ENCODE measurements around the gene ITGB5.

ITGB5 gene

DNA sequence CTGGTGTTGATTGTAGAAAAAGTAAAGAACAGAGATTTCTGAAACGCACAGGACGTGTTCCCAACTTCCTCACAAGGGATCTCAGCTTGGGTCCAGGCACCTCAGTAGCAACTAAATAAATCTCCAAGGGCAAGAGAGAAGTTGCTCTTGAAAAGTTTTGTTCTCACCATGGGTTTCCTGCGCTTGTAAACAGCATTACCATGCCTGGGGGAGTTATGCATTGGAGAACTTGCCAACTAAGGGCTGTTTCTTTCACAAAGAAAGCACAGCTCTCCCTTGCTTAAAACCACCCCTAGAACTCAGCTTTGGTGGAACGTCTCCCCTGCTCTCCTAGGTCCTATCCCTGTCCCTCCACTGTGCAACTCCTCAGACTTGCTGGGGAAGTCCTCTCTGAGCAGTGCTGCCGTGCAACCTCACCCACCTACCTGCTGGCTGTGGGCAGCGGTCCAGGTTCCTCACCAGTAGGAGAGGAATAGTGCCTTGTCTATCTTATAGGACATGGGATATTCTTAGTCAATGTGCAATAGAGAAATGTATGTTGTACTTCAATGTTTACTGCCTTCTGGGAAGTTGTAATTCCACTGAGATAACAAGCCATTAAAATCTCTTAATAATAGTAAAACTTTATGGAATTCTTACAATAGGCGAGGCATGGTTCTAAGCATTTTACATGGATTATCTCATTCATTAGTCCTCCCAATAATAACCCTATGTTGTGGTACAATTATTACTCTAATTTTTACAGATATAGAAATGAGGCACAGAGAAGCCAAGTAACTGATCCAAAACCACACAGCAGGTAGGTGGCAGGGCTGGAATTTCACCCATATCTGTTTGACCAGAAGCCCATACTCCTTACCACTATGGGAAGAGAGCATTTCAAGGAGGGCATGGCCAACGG is 105.4 kb downstream of the ITGB5 start:
- no peak for DNase-seq

DNA sequence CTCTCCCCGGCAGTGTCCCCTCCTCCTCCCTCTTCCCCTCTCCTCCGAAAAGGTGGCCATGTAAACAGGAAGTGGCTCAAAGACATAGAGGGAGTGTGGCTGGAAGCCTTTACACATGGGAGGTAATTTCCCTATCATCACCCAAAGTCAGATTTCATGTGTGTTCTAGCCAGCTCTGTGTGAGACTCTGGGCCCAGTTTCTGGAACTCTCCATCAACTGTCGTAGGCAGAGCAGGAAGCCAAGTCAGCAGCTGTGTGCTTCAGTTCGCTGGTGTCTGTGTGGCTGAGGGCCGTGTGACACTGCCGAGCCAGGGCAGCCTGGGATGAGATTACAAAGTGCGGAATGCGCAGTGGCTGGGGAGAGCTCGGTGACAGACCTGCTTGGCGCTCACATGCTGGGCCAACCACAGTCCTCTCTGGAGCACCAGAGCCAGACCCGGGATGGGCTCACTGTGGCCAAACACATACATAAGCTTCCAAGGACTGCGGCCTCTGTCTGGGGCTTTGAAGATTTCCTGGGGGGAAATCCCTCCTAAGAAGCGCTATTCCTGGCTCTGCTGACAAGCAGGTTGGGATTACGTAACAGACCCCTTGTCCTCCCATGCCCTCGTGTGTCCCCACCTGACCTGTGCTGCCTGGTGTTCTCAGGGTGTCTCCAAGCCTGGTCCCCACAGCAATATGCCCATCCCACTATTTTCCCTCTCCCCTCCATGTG is 106.2 kb downstream of the ITGB5 start:
- DNase-seq, result no peak

DNA sequence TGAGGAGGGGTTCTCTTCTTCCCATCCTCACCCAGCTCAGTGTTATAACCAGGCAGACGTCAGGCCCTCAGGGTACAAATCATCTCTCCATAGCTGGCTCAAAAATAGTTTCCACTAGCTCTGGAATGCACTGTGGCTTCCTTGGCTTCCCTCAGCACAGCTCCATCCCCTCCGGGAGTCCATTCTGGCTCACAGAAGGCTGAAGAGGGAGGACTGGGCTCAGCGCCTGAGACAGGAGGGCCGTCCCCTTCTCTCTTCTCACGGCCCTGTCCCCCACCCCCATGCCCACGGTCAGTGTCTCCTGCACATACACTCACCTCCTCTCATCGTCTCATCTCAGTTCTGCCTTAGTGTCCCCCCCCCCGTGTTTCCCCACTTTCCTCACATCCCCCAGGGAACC is 106.8 kb downstream of the ITGB5 start:
- no peak for DNase-seq

DNA sequence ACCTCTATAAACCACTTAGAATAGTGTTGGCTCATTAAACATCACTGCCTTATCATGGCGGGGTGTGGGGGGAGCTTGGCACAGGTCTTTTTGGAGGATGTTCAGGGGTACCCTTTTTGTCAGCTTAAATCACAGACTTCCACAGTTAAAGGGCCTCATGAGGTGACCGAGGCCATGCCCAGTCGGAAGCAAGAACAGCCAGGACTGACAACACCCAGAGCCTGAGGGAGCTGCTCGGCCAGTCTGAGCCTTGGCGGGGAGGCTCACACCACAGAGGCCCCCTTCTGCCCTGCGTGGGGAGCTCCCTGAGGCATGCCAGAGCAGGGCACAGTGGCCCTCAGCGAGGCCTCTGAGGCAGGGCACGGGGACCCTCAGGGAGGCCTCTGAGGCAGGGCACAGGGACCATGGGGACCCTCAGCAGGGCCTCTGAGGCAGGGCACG is 107.4 kb downstream of the ITGB5 start:
- no peak for DNase-seq

DNA sequence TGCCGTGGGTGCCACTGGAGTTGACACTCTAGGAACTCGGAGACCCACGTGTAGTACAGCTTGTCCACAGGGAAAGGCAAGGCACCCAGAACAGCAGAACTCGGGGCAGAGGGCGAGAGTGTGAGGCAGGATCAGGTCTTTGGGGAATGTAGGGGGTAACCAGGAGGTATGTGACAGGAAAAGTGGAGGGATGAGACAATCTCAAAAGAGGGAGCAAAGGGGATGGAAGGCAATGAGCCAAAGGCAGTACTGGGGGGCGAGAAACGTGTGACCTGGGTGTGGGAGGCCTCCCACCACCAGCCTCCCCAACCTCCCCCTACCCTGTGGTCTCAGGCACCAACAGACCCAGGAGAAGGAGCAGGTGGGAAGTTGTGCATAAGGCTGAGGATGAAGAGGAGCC is 108.0 kb downstream of the ITGB5 start:
- DNase-seq, result no peak

DNA sequence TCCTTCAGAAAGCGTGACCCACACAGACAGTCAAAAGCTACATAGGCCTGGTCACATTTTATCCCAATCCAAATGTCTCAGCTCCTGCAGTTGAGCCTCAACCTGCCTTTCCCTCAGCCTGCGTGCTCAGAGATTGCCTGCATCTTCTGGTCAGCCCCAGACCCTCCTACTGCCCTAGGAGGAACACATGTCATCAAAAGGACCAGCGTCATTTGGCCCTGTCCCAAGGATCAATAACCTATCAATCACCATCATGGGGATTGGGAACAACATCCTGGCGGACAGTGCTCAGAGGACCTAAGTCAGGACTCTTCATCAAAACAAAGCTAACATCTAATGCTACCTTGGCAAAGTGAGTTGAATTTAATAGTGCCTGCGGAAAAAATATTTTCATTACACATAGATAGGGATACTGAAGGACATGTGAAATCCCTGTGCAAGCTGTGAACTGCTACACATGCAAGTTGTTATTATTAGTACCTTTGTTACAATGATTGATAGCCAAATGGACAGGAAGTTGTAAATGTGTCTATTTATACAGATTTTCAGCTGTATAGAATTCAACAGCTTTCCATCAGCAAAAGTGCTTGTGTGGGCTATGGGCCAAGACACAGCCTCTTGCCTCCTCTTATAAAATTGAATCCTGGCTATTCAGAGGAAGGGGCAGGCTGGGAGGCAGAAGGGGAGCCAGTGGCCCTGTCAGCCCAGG is 109.2 kb downstream of the ITGB5 start:
- DNase-seq, result no peak

DNA sequence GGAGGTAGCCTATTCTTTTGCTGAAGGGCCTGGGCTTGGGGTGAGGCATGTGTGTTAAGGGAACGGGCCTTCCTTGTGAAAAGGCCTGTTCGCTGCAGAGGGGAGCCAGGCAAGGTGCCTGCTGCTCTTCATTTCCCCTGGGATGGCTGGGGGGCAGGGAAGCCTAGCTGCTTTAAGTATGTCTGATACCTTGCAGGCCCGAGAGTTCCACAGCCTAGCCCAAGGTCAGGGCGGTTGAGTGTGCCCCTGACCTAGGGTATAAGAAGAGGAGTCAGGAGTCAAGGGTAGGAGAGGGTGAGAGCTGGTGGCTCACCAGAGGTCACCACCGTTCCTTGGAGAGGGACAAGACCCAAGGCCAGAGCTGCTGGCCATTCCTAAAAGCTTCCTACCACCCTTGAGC is 110.3 kb downstream of the ITGB5 start:
- DNase-seq, result no peak

DNA sequence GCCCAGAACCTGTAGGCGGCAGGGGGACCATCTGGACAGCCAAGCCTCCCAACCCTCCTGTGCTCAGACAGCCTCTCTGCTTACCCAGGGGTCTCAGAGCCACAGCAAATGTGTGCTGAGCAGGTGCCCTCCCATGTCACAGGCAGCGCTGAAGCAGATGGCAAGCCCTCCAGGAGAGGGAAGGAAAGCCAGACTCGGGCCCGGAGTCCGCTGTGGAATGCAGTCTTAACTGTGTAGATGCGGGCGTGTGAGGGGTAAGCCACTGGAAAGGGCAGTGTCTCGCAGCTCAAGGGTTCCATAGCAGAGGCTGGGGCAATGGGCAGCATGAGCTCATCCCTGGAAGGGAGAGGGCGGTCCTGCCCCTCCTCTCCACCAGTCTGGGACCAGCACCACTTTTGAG is 111.3 kb downstream of the ITGB5 start:
- no peak for DNase-seq

DNA sequence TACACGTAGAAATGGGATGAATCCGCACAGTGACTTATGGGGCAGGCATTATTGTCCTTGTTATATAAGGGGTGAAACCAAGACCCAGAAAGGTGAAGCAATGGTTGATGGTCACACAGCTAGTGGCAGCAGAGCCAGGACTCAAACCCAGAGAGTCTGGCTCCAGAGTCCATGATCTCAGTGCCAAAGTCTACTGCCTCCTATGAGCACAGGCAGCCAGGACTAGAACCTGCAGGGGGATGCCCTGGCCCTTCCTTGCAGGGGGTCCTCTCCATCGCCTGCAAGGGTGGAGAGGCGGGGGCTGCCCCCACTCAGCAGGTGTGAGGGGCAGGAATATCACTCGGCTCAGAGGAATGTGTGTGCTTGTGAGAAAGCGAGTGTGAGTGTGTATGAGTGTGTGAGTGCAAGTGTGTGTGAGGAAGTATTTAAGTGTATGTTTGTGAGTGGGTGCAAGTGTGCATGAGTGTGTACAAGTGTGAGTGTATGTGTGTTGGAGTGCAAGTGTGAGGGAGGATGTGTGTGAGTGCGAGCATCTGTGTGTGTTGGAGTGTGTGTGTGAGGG is 112.2 kb downstream of the ITGB5 start:
- DNase-seq, result no peak

DNA sequence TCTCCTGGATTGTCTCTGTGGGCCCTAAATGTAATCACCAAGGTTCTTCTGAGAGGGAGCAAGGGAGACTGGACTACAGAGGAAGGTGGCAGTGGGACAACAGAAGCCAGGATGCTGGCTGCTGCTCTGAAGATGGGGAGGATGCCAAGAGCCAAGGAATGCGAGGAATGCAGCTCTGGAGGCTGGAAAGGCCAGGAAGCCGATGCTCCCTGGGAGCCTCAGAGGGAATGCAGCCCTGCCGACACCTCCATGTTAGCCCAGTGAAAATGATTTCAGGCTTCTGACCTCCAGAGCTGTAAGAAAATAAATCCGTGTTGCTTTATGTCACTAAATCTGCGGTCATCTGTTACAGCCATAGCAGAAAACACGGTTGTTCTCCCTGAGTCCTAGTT is 112.8 kb downstream of the ITGB5 start:
- DNase-seq, result no peak

DNA sequence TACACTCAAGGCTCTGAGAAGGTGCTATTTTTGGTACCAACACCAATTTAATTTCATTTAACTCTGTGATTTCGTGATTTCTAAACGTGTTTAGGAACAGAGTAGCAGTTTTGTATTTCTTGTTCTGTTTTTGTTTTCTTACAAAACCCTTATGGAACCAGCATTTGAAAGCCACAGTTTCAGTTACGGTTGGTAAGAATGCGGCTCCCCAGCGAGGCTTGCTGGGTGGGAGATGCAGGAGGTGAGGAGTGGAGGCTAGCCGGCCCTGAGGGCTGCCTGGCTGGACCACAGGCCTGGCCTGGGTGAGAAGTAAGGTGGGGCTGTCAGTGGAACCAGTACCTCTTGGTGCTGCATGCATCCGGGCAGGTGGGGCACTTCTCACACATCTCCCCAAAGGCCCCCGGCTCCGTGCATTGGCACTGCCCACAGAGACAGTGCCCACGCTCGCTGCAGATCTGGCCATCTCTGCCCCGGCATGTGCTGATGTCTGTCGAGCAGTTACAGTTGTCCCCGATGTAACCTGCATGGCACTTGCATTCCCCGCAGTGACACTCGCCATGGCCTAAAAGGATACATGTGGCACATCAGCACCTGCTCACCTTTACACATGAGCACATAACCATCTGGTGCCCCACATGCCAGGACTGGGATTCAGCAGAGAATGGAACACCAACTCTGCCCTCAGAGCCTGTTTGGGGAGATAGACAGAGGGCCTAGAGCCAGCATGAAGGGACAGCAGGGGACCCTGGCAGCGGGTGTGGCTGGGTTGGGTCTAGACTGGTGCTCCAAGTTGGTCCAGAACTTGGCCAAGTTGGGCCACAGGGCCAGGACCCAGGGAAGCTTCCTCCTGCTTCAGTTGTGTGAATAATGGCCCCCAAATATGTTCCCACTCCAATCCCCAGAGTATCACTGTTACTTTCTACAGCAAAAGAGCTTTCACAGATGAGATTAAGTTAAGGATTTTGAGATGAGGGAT is 113.5 kb downstream of the ITGB5 start:
- DNase-seq, result no peak

DNA sequence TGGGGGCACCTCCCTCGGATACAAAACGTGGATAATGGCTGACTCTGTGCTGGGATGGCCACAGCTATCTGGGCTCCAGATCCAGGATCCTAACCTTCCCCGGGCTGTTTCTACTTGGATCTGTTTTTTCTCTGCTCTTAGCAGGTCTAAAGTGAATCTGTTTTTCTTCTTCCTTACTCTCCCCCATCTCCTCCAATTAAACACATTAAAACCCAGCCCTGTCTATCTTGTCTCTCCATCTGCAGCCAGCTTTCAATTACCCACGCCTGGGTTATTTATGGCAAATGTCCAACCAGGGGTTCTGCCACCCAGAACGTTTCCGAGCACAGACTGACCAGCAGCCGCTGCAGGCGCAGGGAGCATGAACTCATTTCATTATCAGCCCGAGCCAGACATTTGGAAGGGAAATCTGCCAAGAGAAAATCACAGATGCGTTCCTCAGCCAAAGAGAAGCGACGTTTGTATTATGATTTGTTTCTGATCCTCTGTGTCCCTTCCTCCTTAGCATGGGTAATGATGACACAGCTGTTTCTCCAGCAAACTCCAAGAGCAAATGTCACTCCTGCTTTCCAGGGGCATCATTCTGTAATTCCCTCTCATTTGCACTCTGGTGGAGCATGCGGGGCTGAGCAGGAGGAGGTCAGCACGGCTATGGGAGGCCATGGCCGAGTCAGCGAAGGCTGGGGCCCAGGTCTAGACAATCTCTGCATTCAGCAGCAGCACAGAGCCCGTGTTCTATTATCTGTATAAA is 114.9 kb downstream of the ITGB5 start:
- no peak for DNase-seq

DNA sequence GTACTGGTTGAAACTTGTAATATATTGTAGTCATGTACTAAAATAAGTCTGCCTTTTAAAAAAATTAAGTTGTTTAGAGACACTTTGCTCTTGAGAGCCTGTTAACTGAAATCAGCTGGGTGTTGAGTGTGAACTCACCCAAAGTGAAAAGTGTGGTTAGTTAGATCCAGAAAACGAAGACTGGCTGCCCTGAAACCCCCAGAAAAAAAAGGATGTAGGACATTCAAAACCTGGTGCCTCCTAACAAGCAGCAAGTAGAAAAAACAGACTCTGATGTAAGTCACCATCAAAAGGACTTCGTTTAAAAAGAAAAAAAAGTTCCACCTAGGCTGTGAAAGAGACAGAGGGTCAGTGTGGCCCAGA is 116.1 kb downstream of the ITGB5 start:
- no peak for DNase-seq

DNA sequence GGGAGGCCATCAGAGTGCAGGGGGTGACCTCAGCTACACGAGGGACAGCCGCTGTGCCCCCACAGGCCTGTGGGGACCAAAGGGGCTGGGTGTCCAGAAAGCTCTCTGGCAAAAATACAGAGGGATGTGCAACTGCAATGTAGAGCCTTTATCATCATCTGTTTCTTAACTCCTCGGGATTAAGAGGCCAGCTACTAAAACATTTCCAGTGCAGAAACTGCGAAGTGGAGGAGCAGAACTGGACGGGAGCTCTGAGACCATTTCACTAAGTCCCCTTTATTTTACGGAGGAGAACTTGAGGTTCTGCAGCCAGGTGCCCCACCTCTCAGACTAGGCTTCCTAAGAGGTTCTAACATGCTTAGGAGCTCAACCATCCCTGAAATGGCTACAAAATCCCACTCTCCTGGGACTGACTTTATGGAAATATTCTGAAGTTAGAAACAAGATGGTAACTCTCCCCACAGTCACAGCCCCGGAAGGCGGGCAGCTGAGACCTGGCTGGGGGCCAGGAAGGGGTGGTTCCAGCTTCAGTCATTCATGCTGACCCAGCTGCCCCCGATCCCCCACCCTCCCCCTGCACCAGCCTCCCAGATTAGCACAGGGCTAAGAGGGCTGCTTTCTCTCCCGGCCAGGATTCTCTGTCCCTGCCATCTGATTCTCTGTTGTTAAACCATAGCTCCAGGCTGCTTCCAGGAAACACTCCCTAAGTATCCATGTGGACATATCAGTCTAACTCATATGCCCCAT is 116.7 kb downstream of the ITGB5 start:
- DNase-seq, result no peak

DNA sequence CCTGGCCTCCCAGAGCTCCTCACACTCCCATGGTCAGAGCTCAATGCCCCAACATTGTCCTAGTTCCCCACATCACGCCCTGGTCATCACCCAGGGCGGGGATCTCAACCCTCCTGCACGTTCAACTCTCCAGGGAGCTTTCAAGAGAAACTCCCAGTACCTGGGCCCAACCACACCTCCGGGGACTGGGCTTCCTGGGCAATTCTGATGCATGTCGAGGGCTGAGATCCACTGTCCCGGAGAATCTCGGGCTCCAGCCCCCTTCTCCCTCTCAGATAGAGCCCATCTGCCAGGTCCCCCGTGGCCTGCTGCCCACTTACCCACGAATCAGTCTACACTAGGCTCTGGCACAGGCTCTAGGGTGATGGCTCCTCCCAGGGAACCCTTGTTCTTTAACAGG is 117.7 kb downstream of the ITGB5 start:
- DNase-seq, result no peak

DNA sequence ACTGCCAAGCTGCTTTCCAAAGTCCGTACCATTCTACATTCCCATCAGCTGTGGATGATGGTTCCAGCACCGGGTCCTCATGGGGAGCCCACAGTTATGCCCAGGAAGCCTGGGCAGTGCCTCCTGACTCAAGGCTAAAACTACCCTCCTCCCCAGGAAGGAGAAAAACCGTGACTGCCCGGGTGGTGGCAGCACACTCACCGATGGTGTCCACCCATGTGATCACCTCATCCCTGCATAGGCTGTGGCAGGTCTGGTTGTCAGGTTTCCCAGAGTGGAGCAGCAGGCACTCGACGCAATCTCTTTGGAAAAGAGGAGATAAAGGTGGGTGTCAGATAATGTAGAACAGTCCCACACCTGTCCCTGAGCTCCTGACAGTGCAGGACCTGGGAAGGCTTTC is 118.4 kb downstream of the ITGB5 start:
- DNase-seq, result no peak

DNA sequence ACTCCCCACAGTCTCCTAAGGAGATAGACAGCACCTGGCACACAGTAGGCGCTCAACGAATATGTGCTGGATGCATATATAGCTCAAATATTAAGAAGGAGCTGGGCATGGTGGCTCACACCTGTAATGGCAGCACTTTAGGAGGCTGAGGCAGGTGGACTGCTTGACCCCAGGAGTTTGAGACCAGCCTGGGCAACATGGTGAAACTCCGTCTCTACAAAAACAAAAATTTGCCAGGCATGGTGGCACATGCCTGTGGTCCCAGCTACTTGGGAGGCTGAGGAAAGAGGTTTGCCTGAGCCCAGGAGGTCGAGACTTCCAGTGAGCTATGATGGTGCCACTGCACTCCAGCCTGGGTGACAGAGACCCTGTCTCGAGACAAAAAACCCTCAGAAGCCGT is 119.5 kb downstream of the ITGB5 start:
- DNase-seq, result no peak

DNA sequence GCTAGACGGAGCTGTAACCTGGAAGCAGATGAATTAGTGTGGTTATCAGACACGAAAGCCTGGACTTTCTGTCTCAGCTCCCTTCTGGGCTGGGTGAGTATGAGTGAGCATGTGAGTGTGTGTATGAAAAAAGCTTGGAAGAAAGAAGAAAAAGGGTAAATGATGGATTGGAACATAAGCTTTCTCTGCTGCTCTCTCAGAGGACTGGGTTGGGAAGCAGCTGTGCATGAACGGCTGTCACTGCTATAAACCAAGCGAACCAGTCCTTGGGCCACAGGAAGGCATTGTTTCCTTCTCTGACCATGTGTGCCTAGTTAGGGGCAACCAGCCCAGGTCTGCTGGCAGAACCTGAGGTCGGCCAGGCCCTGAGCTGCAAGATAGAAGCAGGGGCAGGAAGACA is 119.9 kb downstream of the ITGB5 start:
- DNase-seq, result no peak

DNA sequence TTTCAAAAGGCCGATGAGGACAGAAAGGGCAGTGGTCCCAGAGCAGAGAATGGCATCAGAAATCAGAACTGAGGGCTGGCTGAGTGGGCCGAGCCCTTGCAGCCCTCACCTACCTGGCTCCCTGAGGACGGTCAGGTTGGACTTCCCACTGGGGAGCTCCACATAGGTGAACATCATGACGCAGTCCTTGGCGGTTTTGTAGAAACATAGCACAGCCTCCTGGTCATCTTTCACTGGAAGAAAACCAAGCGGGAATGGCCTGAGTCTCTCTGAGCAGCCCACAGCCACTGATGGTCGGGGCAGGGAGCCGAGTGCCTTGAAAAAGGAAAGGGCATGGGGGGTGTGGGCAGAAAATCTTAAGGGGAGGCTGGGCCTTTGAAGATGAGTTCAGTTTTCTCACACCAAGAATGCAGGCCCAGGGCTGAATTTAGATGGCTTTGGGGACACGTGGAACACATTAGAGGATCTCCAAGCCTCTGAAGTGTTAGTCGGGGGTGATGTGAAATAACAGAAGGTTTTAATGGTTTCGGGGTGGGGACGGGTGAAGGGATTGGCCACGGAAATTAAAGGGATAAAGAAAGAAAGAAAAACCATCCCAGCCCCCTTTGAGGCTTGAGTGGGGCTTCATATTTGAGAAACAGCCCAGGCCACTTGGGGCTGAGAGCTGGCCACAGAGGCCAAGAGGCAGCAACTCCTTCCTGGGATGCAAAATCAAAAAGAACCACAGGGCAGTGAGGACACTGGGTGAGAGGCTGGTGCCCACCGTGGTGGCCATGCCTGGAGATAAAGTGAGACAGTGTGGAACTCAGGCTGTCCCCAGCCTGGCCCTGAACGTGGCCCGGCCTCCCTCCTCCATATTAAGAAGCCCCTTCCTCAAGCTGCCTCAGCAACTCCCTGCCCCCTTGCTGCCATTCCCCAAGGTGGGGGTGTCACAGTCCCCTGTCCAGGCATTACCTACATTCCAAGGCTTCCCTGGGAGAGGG is 120.8 kb downstream of the ITGB5 start:
- no peak for DNase-seq
